ENCODE results near the gene ATP9A.
A peak's percentile ranks its signal among the peaks of the same experiment; 100 is the strongest.

DNA sequence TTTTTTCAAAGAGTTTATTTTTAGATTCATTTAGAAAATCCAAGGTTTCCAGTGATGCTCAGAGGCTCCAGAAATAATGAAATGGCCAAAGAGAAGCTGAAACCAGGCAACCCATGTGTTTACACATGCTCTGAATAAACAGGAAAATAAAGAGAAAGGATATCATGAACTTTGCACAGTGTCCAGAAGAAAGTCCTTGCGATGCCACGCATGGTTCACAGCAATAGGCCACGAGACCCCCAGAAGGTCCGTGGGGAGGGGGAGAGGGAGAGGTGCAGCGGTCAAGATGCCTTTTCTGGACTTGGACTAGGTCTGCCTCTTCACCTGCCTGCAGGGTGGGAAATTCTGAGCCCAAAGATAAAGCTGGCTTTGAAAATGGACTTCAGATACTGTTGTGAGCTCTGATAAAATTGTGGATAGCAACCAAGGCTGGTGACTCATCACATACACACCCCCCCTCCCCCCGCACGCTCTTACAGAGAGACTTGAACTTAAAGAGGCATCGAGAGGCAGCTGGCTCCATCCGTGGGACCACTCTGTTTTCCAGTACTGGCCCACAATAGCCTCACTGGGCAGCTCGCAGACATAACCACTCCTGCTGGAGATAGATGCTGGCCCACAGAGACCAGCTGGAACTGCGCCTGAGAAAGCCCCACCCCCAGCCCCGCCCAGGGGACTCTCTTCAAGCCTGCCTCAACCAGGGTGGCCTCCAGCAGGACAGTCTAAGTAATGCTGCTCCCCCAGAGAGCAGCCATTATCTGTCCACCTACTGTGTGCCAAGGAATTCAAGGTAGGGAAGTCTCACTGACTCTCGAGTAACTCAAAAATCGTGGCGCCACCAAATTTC is 204.5 kb downstream of the ATP9A start:
- TF ChIP-seq, protein P1, sequence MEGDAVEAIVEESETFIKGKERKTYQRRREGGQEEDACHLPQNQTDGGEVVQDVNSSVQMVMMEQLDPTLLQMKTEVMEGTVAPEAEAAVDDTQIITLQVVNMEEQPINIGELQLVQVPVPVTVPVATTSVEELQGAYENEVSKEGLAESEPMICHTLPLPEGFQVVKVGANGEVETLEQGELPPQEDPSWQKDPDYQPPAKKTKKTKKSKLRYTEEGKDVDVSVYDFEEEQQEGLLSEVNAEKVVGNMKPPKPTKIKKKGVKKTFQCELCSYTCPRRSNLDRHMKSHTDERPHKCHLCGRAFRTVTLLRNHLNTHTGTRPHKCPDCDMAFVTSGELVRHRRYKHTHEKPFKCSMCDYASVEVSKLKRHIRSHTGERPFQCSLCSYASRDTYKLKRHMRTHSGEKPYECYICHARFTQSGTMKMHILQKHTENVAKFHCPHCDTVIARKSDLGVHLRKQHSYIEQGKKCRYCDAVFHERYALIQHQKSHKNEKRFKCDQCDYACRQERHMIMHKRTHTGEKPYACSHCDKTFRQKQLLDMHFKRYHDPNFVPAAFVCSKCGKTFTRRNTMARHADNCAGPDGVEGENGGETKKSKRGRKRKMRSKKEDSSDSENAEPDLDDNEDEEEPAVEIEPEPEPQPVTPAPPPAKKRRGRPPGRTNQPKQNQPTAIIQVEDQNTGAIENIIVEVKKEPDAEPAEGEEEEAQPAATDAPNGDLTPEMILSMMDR (conservative IDR thresholded peaks at IDR 0.05; ENCODE audit: low read depth, low read length), result 0 out of 2 replicates have a peak, but pooled peaks have one; percentile 9
- peak; percentile 44; the same call in 1 of the 2 replicates for TF ChIP-seq POLR2A (IDR thresholded peaks at IDR 0.05; ENCODE audit: low read depth, low read length)
- no peak for TF ChIP-seq SMC3 (IDR thresholded peaks at IDR 0.05; ENCODE audit: low read depth, low read length)
- no peak for TF ChIP-seq RCOR1 (IDR thresholded peaks at IDR 0.05; ENCODE audit: insufficient replicate concordance, low read length)
- no peak for TF ChIP-seq RAD21 (IDR thresholded peaks at IDR 0.05; ENCODE audit: low read length)
- no peak for TF ChIP-seq CEBPB (IDR thresholded peaks at IDR 0.05; ENCODE audit: low read depth, low read length)
- TF ChIP-seq, protein P2, sequence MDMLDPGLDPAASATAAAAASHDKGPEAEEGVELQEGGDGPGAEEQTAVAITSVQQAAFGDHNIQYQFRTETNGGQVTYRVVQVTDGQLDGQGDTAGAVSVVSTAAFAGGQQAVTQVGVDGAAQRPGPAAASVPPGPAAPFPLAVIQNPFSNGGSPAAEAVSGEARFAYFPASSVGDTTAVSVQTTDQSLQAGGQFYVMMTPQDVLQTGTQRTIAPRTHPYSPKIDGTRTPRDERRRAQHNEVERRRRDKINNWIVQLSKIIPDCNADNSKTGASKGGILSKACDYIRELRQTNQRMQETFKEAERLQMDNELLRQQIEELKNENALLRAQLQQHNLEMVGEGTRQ (IDR thresholded peaks at IDR 0.05; ENCODE audit: low read depth, low read length), result no peak
- peak; percentile 98 for TF ChIP-seq FOS (IDR thresholded peaks at IDR 0.05; ENCODE audit: low read depth, low read length)
- peak; percentile 66; the same call in 1 of the 2 replicates for TF ChIP-seq BHLHE40 (IDR thresholded peaks at IDR 0.05; ENCODE audit: low read depth, low read length)
- no peak for TF ChIP-seq CHD1 (IDR thresholded peaks at IDR 0.05; ENCODE audit: low read depth, low read length)
